ENCODE results near the gene SMIM8.
"Not testable (repeated sequence)": the region's sequence is repeated elsewhere in the genome, so short reads cannot be mapped to it uniquely, and the experiment has no call there.

Gene SMIM8

GRCh38 chr6:87322304-87323212 is at the start of gene SMIM8:
Gene SMIM8 (plus strand): TSS chr6:87322588. CDS start chr6:87337032, 14,444 bp downstream.
- peak; percentile 69 for DNase-seq

- peak; percentile 60 for DNase-seq
Observed at GRCh38 chr6:87274660-87275274, 47.6 kb upstream of the SMIM8 start.

GRCh38 chr6:87276624-87277023 is 45.8 kb upstream of the SMIM8 start:
- no peak for DNase-seq

- peak; percentile 9 for DNase-seq
Observed at GRCh38 chr6:87277123-87277522, 45.3 kb upstream of the SMIM8 start.

- no peak for DNase-seq
Observed at GRCh38 chr6:87279196-87279595, 43.2 kb upstream of the SMIM8 start.

- no peak for DNase-seq
Observed at GRCh38 chr6:87281426-87281825, 41.0 kb upstream of the SMIM8 start.

- no peak for DNase-seq
Observed at GRCh38 chr6:87282743-87283142, 39.6 kb upstream of the SMIM8 start.

GRCh38 chr6:87283461-87283860 is 38.9 kb upstream of the SMIM8 start:
- no peak for DNase-seq

- no peak for DNase-seq
Observed at GRCh38 chr6:87287251-87287650, 35.1 kb upstream of the SMIM8 start.

- DNase-seq, result no peak
Observed at GRCh38 chr6:87289571-87289970, 32.8 kb upstream of the SMIM8 start.

GRCh38 chr6:87291883-87292282 is 30.5 kb upstream of the SMIM8 start:
- no peak for DNase-seq

- no peak for DNase-seq
Observed at GRCh38 chr6:87293526-87293925, 28.9 kb upstream of the SMIM8 start.

GRCh38 chr6:87297119-87297518 is 25.3 kb upstream of the SMIM8 start:
- DNase-seq, result peak; percentile 37

GRCh38 chr6:87301277-87301676 is 21.1 kb upstream of the SMIM8 start:
- DNase-seq, result not testable (repeated sequence)

- no peak for DNase-seq
Observed at GRCh38 chr6:87308970-87309369, 13.4 kb upstream of the SMIM8 start.

GRCh38 chr6:87312860-87313259 is 9.5 kb upstream of the SMIM8 start:
- no peak for DNase-seq

GRCh38 chr6:87315071-87315470 is 7.3 kb upstream of the SMIM8 start:
- no peak for DNase-seq

- DNase-seq, result no peak
Observed at GRCh38 chr6:87319271-87319987, 3.0 kb upstream of the SMIM8 start.

- not testable (repeated sequence) for DNase-seq
Observed at GRCh38 chr6:87323880-87324279, 1.5 kb downstream of the SMIM8 start.

- no peak for DNase-seq
Observed at GRCh38 chr6:87330961-87331360, 8.6 kb downstream of the SMIM8 start.

GRCh38 chr6:87333033-87333432 is 10.6 kb downstream of the SMIM8 start:
- DNase-seq, result no peak

GRCh38 chr6:87333591-87334181 is 11.3 kb downstream of the SMIM8 start:
- peak; percentile 19 for DNase-seq

- no peak for DNase-seq
Observed at GRCh38 chr6:87334683-87335082, 12.3 kb downstream of the SMIM8 start.
